HG02884 (cell line): ENCODE measurements around the gene ZCWPW1.

Source experiments
- ATAC-seq: cut with Tn5 transposase; IDR thresholded peaks from one replicate; pipeline ENCODE4 v1.9.1; 2021; ENCODE audit warnings: mild to moderate bottlenecking, moderate library complexity; ENCODE audit not compliant: unreplicated experiment

Gene ZCWPW1

GRCh38 chr7:100432621-100433275 lies 4.2 kb upstream of the ZCWPW1 start:
- no peak for ATAC-seq

DNA sequence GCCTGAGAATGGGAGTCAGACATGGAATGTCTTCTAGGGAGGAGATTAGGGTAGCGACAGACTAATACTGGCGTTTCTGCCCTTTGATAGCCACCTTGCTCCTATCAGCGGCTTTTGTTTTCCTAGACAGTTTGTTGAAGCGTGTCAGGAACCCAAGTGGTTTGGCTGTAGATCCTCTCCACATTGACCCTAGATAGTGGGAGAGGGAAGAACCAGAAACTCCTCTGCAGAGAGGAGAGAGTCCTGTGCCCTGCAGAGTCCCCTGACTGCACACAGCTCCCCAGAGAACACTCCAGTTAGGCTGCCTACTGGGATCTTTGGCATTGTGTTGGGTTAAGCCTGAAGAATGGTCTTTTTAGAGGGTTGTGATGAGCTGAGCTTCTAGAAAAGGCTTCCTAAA lies 3.5 kb upstream of the ZCWPW1 start:
- no peak for ATAC-seq

- ATAC-seq, result no peak
Observed at GRCh38 chr7:100431286-100431735, 2.8 kb upstream of the ZCWPW1 start.

- no peak for ATAC-seq
Observed at GRCh38 chr7:100430493-100431285, 2.2 kb upstream of the ZCWPW1 start.

GRCh38 chr7:100429637-100430492 lies 1.4 kb upstream of the ZCWPW1 start, which contains the start of gene MEPCE:
TSS of gene MEPCE (plus strand) at chr7:100429831. CDS start at chr7:100430019, 188 bp downstream.
- ATAC-seq, result peak; percentile 34

GRCh38 chr7:100428967-100429636 lies 599 bp upstream of the ZCWPW1 start:
- peak; percentile 43 for ATAC-seq

DNA sequence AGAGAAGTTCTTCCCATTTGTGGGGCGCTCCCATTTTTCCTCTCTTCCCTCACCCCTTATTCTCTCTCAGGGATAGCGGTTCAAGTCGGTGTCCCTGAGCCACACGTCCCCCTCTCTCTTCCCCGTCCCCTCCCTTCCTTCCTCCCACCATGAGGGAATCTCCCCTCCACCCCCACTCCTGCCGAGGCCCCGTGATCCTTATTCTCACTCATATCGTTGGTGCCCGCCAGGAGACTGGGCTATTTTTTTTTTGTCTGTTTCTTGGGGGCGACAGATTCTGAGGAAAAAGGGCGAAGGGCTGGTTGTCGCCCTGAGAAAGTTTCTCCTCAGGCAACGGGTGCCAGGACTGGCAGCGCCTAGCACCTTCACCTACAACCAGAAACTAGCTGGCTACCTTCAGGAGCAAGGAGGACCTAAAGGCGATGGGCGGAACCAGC lies 723 bp downstream of the ZCWPW1 start:
- ATAC-seq, result no peak

DNA sequence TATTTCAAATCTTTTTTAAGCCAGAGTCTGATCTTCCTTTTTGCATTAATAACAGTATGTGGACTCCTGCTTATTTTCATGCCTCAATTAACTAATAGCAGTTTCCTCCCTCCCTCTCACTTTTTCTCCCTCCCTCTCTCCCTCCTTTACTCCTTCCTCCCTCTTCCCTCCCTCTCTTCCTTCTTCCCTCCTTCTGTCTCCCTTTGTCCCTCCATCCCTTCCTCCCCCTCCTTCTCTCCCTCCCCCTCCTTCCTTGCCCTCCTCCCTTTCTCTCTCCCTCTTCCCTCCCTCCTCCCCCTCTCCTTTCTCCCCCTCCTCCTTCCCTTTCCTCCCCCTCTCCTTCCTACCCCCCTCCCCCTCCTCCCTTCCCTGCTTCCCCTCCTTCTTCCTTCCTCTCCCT lies 2.0 kb downstream of the ZCWPW1 start:
- ATAC-seq, result no peak

GRCh38 chr7:100425347-100425746 lies 3.2 kb downstream of the ZCWPW1 start:
- no peak for ATAC-seq

GRCh38 chr7:100423315-100423714 lies 5.2 kb downstream of the ZCWPW1 start:
- ATAC-seq, result no peak

- ATAC-seq, result no peak
Observed at GRCh38 chr7:100419660-100420226, 8.8 kb downstream of the ZCWPW1 start.

DNA sequence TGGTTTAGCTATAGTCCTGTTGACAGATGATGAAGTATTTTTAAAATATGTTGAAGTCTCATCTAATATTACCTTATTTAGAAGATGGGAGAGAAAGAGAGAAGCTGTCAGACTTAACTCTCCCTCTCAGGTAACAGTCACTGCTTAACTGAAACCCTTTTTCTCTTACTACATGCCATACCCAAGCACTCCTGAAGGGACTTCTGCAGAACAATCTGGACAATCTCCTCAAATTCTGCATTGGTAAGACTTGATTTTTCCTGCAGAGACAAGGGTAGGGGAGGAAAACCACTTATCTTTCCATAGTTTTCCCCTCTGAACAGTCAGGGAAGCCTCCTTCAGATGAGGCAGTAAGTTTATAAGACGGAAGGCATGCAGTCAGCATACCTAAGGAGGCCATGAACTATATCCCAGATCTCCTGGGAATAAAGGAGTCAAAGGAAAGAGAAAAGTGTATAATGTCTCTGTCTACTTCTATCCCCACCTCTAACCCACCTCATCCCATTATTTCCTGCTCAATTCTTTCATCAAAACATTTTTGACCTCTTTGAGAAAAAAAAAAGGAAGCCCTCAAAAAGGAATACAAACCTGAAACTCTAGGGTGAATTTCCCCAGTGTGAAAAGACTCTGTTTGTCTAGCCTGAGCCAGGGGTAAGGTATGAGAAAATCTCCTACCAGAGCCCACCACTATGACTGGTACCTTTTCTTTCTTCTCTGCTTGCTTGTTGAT lies 9.4 kb downstream of the ZCWPW1 start:
- ATAC-seq, result no peak

GRCh38 chr7:100415448-100415847 lies 13.1 kb downstream of the ZCWPW1 start:
- no peak for ATAC-seq

DNA sequence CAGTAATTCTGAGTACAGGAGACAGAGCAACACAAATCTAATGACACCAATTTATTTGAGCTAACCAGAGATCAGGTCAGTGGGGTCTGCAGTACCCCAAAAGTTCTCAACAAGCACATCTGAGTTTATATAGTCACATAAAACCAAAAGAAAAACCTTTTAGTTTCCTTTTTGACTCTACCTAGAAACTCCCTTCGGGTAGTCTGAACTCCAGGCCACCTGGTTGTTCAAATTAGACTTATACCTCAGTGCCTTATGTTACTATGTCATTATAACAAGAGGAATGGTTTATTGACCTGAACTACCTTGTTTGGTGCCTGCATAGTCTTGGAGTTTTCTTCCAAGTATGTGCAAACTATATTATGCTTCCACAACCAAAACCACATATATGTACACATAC lies 14.6 kb downstream of the ZCWPW1 start:
- ATAC-seq, result no peak

GRCh38 chr7:100413346-100413745 lies 15.2 kb downstream of the ZCWPW1 start:
- no peak for ATAC-seq

GRCh38 chr7:100411101-100411500 lies 17.4 kb downstream of the ZCWPW1 start:
- ATAC-seq, result no peak

DNA sequence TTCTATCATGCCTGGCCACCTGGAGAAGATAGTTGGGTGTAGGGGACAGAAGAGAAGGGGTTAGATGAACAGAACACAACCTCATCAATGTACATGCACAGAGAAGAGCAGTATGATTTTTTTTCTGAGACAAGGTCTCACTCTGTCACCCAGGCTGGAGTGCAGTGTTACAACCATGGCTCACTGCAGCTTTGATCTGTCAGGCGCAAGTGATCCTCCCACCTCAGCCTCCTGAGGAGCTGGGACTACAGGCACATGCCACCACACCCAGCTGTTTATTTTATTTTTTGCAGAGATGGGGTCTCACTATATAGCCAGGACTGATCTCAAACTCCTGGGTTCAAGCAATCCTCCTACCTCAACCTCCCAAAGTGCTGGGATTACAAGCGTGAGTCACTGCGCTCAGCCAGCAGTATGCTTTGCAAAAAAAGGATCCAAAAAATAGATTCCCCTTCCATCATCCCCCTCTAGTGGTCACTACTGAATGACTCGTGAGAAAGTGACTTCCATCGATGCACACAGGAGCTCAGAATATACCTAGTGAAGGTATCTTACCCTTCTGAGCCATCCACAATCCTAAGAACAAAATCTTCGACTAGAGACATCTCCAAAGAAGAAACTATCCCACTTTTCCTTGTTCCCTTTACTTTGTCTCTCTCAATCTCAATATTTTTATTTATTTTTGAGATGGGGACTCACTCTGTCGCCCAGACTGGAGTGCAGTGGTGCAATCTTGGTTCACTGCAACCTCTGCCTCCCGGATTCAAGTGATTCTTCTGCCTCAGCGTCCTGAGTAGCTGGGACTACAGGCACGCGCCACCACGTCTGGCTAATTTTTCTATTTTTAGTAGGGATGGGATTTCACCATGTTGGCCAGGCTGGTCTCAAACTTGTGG lies 21.0 kb downstream of the ZCWPW1 start:
- no peak for ATAC-seq

- no peak for ATAC-seq
Observed at GRCh38 chr7:100406767-100407166, 21.7 kb downstream of the ZCWPW1 start.

DNA sequence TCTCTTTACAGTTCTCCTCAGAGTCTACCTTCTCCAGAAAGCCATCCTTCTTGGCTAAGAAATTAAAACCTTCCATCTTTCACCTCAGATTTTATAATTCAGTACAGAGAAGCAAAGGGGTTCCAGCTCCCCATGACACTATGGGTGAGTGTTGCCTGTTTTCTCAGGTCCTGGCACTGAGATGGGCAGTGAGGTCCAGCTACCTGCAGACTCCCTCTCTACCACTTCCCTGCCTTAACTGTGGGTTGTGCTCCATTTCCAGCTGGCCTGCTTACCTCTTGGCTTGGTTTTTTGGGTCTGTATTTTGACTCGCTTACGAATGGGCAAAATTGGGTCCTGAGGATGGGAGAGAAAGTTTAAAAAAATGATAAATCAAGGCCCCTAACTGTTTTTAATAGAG lies 26.3 kb downstream of the ZCWPW1 start:
- no peak for ATAC-seq
